Mucosa of stomach (tissue), 1 donor: ENCODE data around the gene NFE2L3.
A peak's percentile ranks its signal among the peaks of the same experiment; 100 is the strongest.

ENCODE experiments used
- H3K27me3 ChIP-seq: one replicate; pipeline ENCODE4 v1.7.0; 2013; ENCODE audit warnings: mild to moderate bottlenecking, low read length; ENCODE audit not compliant: control insufficient read depth, insufficient read depth
- H3K36me3 ChIP-seq: one replicate; pipeline ENCODE4 v1.7.0; 2013; ENCODE audit warnings: low read length; ENCODE audit not compliant: control insufficient read depth, insufficient read depth
- H3K4me1 ChIP-seq: one replicate; pipeline ENCODE4 v1.7.0; 2013; ENCODE audit warnings: mild to moderate bottlenecking, low read length; ENCODE audit not compliant: control insufficient read depth, insufficient read depth
- H3K4me3 ChIP-seq: one replicate; pipeline ENCODE4 v1.7.0; 2013; ENCODE audit warnings: low read length
- H3K9ac ChIP-seq: one replicate; pipeline ENCODE4 v1.7.0; 2013; ENCODE audit warnings: mild to moderate bottlenecking, low read length, moderate library complexity
- H3K9me3 ChIP-seq: one replicate; pipeline ENCODE4 v1.7.0; 2013; ENCODE audit warnings: mild to moderate bottlenecking, low read length, moderate library complexity; ENCODE audit not compliant: control insufficient read depth
- donor health status: Pancreatic carcinoma.

Gene NFE2L3

DNA sequence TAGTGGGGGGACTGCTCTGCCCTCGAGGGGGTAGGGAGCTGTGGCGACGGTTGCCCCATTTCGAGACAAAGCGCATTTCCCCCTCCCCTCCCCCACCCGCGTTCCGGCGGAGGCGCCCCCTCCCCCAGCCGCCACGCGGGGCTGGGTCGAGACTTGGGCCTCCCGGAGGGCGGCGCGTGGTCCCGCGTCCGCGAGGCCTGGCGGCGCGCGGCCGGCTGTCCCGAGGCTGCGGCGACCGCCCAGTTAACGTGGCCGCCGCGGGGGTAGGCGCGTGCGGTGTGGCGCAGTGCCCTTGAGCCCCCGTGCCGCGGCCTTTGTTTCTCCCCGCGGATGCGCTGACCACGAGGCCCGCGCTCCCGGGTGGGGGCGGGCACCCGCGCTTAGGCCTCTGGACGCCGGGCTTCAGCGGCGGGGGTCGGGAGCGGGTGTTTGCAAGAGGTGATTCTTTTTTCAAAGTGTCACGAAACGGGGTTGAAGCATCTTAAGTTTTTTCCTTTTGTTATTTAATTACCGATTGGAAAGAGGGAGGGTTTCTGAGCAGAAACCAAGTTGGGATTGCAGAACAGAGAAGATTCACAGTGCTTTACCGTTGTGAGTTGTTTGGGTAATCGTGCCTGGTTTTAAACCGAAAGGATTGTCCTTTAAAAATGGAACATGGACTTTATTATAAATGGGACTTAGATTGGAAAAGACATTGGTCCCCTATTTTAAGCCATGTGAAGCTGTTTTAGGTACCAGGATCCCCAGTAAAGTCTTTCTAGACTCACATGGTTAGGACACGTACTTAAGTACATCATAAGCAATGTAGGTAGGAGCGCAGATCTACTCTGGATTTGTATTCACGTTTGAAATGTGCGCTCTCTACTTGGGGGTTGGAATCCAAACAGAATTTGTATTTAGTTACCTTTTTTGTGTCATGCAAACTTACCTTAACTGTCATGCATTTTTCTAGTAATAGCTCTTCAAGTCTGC, 50.3 kb downstream of the NFE2L3 start:
- no peaks in the 10 kb centered on the region for H3K9me3 ChIP-seq
- peak overlapping the region; percentile 90 for H3K9ac ChIP-seq
- no peaks in the 10 kb centered on the region for H3K27me3 ChIP-seq
- H3K36me3 ChIP-seq, result no peaks in the 10 kb centered on the region
- H3K4me3 ChIP-seq, result peak overlapping the region; percentile 82
- peaks cover 4% of the 10 kb centered on the region for H3K4me1 ChIP-seq

DNA sequence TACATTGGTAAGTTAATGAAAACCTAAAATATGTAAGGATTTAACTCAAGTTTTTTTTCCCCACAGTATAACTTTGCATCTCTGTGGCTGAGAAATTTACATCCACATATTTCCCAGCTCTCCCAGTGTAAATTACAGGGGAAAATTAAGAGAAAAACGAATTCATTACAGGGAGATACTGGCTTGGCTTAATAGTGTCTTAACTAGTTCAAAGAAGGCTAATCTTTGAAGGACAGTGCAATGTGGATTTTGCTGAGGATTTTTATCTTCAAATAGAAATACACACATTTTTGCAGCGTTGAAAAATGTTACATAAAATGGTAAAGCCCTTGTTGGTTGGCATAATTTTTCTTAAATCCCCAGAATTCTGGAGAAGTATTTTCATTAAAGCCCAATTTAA, 51.0 kb downstream of the NFE2L3 start:
- Histone ChIP-seq H3K9me3 (no peaks in the 10 kb centered on the region), H3K27me3 (no peaks in the 10 kb centered on the region), H3K36me3 (no peaks in the 10 kb centered on the region), H3K4me3 (no peak overlapping the region), H3K9ac (peak overlapping the region; percentile 90), H3K4me1 (no peaks in the 10 kb centered on the region)

DNA sequence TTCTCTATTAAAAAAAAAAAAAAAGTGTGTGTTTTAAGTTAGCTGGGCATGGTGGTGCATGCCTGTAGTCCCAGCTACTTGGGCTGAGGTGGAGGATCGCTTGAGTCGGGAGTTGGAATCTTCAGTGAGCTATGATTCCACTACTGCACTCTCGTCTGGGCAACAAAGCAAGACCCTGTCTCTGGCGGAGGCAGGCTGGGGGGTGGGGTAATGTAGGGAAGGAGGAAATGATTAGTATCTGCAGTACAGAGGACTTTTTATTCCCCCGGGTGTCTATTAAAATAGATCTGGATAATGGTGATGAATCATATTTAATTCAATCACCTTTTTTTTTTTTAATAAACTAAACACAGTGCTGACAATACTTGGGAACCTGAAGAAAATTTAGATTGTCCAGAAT, 56.0 kb downstream of the NFE2L3 start:
- Histone ChIP-seq H3K9ac (no peak overlapping the region), H3K36me3 (peaks cover 7% of the 10 kb centered on the region), H3K9me3 (no peaks in the 10 kb centered on the region), H3K27me3 (no peaks in the 10 kb centered on the region), H3K4me1 (no peaks in the 10 kb centered on the region), H3K4me3 (no peak overlapping the region)

GRCh38 chr7:26212921-26213718, 61.1 kb downstream of the NFE2L3 start:
- peaks cover 7% of the 10 kb centered on the region for H3K36me3 ChIP-seq
- H3K9ac ChIP-seq, result no peak overlapping the region
- H3K9me3 ChIP-seq, result no peaks in the 10 kb centered on the region
- H3K4me1 ChIP-seq, result no peaks in the 10 kb centered on the region
- H3K4me3 ChIP-seq, result no peak overlapping the region
- H3K27me3 ChIP-seq, result no peaks in the 10 kb centered on the region

DNA sequence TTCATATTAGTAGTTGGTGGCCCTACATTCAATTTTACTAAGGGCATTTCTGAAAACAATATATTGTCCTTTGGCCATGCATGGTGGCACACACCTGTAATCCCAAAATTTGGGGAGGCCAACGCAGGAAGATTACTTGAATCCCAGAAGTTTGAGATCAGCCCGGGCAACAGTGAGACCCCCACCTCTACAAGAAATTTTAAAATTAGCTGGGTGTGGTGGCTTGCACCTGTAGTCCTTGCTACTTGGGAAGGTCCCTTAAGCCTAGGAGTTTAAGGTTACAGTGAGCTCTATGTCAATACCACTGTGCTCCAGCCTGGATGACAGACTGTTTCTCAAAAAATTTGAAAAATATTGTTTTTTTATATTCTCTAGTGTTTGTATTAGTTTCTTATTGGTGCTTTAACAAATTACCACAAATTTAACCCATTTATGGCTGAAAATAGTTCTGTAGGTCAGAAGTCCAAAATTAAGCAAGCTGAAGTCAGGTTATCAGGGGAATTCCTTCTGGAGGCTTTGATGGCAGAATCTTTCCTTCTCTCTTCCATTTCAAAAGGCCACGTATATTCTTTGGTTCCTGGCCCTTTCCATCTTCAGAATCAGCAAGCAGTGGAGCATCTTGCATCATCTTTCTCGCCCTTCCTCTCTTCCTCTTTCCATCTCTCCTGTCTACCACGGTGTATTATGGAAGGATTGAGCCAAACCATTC, 62.0 kb downstream of the NFE2L3 start:
- Histone ChIP-seq H3K9me3 (no peaks in the 10 kb centered on the region), H3K9ac (no peak overlapping the region), H3K4me3 (no peak overlapping the region), H3K27me3 (no peaks in the 10 kb centered on the region), H3K36me3 (peaks cover 7% of the 10 kb centered on the region), H3K4me1 (no peaks in the 10 kb centered on the region)

DNA sequence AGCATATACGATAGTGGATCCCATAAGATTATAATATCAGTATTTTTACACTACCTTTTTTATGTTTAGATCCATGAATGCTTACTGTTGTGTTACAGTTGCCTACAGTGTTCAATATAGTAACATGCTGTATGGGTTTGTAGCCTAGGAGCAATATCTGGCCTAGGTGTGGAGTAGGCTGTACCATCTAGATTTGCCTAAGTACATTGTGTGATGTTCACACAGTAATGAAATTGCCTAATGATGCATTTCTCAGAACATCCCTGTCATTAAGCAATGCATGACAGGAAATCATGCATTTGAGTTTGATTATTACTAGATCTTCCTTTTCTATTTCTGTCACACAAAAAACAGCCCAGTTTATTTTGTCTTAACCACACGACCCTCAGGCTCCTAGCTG, 64.1 kb downstream of the NFE2L3 start:
- H3K4me1 ChIP-seq, result no peaks in the 10 kb centered on the region
- H3K27me3 ChIP-seq, result no peaks in the 10 kb centered on the region
- H3K4me3 ChIP-seq, result no peak overlapping the region
- H3K36me3 ChIP-seq, result no peaks in the 10 kb centered on the region
- no peak overlapping the region for H3K9ac ChIP-seq
- H3K9me3 ChIP-seq, result no peaks in the 10 kb centered on the region

GRCh38 chr7:26224359-26224758, 72.4 kb downstream of the NFE2L3 start:
- Histone ChIP-seq H3K36me3 (no peaks in the 10 kb centered on the region), H3K27me3 (no peaks in the 10 kb centered on the region), H3K9me3 (no peaks in the 10 kb centered on the region), H3K4me3 (no peak overlapping the region), H3K4me1 (no peaks in the 10 kb centered on the region), H3K9ac (no peak overlapping the region)

GRCh38 chr7:26227987-26228386, 76.0 kb downstream of the NFE2L3 start:
- Histone ChIP-seq H3K9ac (no peak overlapping the region), H3K9me3 (no peaks in the 10 kb centered on the region), H3K27me3 (peaks cover 3% of the 10 kb centered on the region), H3K4me1 (no peaks in the 10 kb centered on the region), H3K4me3 (no peak overlapping the region), H3K36me3 (no peaks in the 10 kb centered on the region)

GRCh38 chr7:26233902-26234511, 82.0 kb downstream of the NFE2L3 start:
- H3K9me3 ChIP-seq, result no peaks in the 10 kb centered on the region
- H3K9ac ChIP-seq, result no peak overlapping the region
- H3K36me3 ChIP-seq, result no peaks in the 10 kb centered on the region
- peaks cover 8% of the 10 kb centered on the region for H3K27me3 ChIP-seq
- no peak overlapping the region for H3K4me3 ChIP-seq
- no peaks in the 10 kb centered on the region for H3K4me1 ChIP-seq
